Bronchus fibroblast of lung (primary cell): ENCODE data around the gene MCF2L. TPM values are rescaled to one million over a fixed set of nuclear protein-coding genes. Genes with fewer than 3 reads are reported as not detected.

Source experiments
- total RNA-seq: library from RNA; depleted of rRNA; stranded (reverse); fragments of >200 nt; gene quantifications from 2 replicates; pipeline ENCODE4 v1.2.3, GENCODE V29; 2015

The MCF2L gene, protein sequence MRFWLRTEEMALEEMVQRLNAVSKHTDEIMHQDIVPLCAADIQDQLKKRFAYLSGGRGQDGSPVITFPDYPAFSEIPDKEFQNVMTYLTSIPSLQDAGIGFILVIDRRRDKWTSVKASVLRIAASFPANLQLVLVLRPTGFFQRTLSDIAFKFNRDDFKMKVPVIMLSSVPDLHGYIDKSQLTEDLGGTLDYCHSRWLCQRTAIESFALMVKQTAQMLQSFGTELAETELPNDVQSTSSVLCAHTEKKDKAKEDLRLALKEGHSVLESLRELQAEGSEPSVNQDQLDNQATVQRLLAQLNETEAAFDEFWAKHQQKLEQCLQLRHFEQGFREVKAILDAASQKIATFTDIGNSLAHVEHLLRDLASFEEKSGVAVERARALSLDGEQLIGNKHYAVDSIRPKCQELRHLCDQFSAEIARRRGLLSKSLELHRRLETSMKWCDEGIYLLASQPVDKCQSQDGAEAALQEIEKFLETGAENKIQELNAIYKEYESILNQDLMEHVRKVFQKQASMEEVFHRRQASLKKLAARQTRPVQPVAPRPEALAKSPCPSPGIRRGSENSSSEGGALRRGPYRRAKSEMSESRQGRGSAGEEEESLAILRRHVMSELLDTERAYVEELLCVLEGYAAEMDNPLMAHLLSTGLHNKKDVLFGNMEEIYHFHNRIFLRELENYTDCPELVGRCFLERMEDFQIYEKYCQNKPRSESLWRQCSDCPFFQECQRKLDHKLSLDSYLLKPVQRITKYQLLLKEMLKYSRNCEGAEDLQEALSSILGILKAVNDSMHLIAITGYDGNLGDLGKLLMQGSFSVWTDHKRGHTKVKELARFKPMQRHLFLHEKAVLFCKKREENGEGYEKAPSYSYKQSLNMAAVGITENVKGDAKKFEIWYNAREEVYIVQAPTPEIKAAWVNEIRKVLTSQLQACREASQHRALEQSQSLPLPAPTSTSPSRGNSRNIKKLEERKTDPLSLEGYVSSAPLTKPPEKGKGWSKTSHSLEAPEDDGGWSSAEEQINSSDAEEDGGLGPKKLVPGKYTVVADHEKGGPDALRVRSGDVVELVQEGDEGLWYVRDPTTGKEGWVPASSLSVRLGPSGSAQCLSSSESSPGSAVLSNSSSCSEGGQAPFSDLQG
- total RNA-seq: 0.34 TPM in 1 of 2 replicates, not detected in the other

DNA sequence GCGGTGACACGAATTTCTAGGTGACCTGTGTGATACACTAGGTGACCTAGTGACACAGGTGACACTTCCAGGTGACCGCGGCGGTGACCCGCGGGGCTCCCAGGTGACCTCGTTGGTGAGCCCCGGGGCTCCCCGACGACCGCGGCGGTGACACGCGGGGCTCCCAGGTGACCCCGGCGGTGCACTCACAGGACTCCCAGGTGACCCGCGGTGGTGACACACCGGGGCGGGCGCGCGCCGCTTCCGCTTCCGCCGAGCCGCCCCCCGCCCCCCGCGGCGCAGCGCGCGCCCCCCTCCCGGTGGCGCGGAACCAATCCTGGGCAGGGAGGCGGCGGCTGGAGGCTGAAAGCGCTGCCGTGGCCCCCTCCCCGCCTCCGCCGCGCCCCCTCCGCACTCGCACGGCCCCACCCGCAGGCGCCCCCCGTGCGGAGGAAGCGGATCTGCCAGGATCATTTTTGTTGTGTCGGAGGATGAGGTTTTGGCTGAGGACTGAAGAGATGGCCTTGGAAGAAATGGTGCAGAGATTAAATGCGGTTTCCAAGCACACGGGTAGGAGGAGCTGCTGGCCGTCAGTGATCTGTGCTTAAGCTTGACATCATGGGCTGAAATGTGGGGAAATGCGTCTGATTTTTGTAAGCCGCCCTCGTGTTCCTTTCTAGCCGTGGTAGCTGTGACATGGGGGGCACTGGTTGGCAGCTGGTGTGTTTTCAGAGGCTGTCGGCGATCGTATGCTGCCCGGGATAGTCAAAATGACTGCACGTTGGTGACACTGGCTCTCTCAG lies at the start of gene MCF2L:
TSS of gene MCF2L (plus strand) at position 305 of the 782 bp plus-strand sequence. CDS start at position 471, 166 bp downstream.

DNA sequence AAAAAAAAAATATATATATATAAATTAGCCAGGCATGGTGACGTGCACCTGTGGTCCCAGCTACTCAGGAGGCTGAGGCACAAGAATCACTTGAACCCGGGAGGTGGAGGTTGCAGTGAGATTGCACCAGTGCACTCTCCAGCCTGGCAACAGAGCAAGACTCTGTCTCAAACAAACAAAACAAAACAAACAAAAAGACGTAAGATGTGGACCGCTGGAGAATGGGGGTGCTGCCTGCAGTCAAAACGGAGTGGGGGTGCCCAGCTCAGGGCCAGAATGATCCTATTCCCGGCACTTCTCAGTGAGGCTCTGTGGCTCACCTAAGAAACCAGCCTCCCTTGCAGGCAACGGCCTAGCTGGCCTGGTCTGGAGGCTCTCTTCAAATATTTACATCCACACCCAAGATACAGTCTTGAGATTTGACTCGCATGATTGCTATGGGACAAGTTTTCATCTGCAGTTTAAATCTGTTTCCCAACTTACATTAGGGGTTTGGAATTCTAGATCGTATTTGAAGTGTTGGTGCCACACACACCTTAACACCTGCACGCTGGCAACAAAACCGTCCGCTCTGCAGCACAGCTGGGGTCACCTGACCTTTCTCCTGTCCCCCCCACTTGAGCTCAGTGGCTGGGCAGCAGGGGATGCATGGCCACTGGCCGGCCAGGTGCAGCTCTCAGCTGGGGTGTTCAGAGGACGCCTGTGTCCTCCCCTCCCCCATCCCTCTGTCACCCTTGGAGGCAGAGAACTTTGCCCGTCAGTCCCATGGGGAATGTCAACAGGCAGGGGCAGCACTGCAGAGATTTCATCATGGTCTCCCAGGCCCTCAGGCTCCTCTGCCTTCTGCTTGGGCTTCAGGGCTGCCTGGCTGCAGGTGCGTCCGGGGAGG lies 136.3 kb downstream of the MCF2L start, which contains the start of gene F7:
TSS of gene F7 (plus strand) at position 760 of the 889 bp plus-strand sequence. CDS start at position 811, 51 bp downstream.

DNA sequence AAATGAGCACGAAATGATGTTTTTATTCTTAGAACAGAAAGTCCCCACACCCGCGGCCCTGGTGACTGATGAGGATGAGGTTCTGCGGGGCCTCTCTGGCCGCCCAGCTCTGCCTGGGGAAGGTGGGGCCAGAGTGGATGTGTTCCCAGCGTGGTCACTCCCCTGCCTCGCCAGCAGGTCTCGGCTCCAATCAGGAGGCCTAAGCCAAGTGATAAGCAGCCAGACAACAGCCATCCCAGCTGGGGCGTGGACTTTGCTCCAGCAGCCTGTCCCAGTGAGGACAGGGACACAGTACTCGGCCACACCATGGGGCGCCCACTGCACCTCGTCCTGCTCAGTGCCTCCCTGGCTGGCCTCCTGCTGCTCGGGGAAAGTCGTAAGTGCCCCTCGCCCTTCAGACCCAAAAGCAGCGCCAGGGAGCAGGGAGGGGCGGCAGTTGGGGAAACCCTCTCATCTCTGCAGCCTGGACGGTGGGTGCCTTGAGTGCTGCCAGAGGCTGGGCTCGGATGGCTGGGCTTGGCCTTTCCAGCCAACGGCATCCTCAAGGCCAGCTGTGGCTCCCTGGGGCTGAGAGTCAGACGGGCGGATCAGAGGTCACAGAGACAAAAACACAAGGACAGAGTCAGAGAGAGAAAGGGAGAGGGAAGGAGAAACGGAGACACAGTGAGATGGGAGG lies 153.7 kb downstream of the MCF2L start, which contains the start of gene F10:
TSS of gene F10 (plus strand) at position 250 of the 676 bp plus-strand sequence. CDS start at position 307, 57 bp downstream.

Other genes with a start within 250 kb of the MCF2L start
- 0.17 TPM in 1 of 2 replicates, not detected in the other for gene F7, start 136.6 kb downstream of the MCF2L start, total RNA-seq
- gene F10, start 153.6 kb downstream of the MCF2L start, total RNA-seq: 9.4 and 12.0 TPM in 2 replicates
- gene PROZ, start 189.4 kb downstream of the MCF2L start, total RNA-seq: not detected in 2 replicates
- gene PCID2, start 239.5 kb downstream of the MCF2L start, total RNA-seq: 60.8 and 65.9 TPM in 2 replicates
- 144 and 145 TPM in 2 replicates for gene CUL4A, start 240.4 kb downstream of the MCF2L start, total RNA-seq